B cell (primary cell): Measurements from ENCODE around the gene DPM2. TPM values are rescaled to one million over a fixed set of nuclear protein-coding genes. Genes with fewer than 3 reads are reported as not detected.

Experiments used
- ATAC-seq: fragments of 200-7000 bp; cut with Tn5 transposase; one replicate; pipeline ENCODE4 v1.10.0; 2021; ENCODE audit warnings: low read depth, mild to moderate bottlenecking, moderate number of reproducible peaks, moderate library complexity
- CTCF ChIA-PET: fragments of 350-600 bp; sonication (Branson Sonifier 250); formaldehyde crosslinking; loops from one replicate; lab custom pipeline; 2021; ENCODE audit warnings: antibody characterized with exemption, inconsistent platforms; lab: Charles Lee
- POLR2A ChIA-PET: fragments of 350-600 bp; sonication (Branson Sonifier 250); formaldehyde crosslinking; loops from one replicate; lab custom pipeline; 2021; ENCODE audit warnings: antibody characterized with exemption; lab: Charles Lee
- DNase-seq: peaks from one replicate; pipeline ENCODE4 v3.0.0; 2013
- H2AFZ ChIP-seq: 2 replicates; pipeline ENCODE4 v1.6.1; 2012; ENCODE audit warnings: mild to moderate bottlenecking, low read depth, low read length; ENCODE audit not compliant: insufficient read depth, poor library complexity, severe bottlenecking
- H3K27ac ChIP-seq, 2 donors: 1 replicate in 1 of 2; 2 replicates in 1 of 2; pipeline ENCODE4 v1.5.1; 2012 to 2013; ENCODE audit warnings: low read length in 2 of 2, mild to moderate bottlenecking in 2 of 2, moderate library complexity in 1 of 2
- H3K27me3 ChIP-seq, 4 experiments: fragments of 200-600 bp in 1 of 4; sonication (generic) in 1 of 4; replicated peaks in 1 of 4; 1 replicate in 2 of 4; 2 replicates in 2 of 4; pipeline versions ENCODE4 v1.6.1 to v1.7.0; 2013 to 2016; ENCODE audit warnings: low read length in 3 of 4, mild to moderate bottlenecking in 2 of 4, mixed read lengths in 1 of 4, moderate library complexity in 1 of 4; ENCODE audit not compliant: insufficient read depth in 4 of 4, control insufficient read depth in 3 of 4; ENCODE audit errors: control extremely low read depth in 1 of 4
- H3K36me3 ChIP-seq, 2 experiments: replicated peaks in 1 of 2; 1 replicate in 1 of 2; 2 replicates in 1 of 2; pipeline versions ENCODE4 v1.6.1 to v1.7.1; 2013; ENCODE audit warnings: low read length in 1 of 2; ENCODE audit not compliant: insufficient read depth in 2 of 2, control insufficient read depth in 1 of 2; ENCODE audit errors: control extremely low read depth in 1 of 2, extremely low read depth in 1 of 2
- H3K4me1 ChIP-seq, 2 donors: fragments of 200-600 bp in 1 of 2; sonication (generic) in 1 of 2; 1 replicate in 1 of 2; 2 replicates in 1 of 2; pipeline versions ENCODE4 v1.5.1 to v1.6.1; 2013 to 2017; ENCODE audit warnings: low read length in 2 of 2; ENCODE audit not compliant: control insufficient read depth in 2 of 2, insufficient read depth in 2 of 2
- H3K4me2 ChIP-seq: replicated peaks from 2 replicates; pipeline ENCODE3; 2012; ENCODE audit warnings: mild to moderate bottlenecking, low read depth, low read length; ENCODE audit not compliant: poor library complexity, severe bottlenecking
- H3K4me3 ChIP-seq, 5 experiments: fragments of 200-600 bp in 1 of 5; sonication (generic) in 1 of 5; 1 replicate in 3 of 5; 2 replicates in 2 of 5; pipeline versions ENCODE4 v1.5.1 to v1.7.0; 2011 to 2016; ENCODE audit warnings: low read length in 4 of 5, mild to moderate bottlenecking in 4 of 5, low read depth in 2 of 5, control low read depth in 1 of 5, moderate library complexity in 1 of 5; ENCODE audit not compliant: insufficient read depth in 1 of 5; ENCODE audit errors: control extremely low read depth in 1 of 5, extremely low read depth in 1 of 5
- H3K79me2 ChIP-seq: fragments of 200-600 bp; sonication (generic); one replicate; pipeline ENCODE4 v1.6.0; 2016; ENCODE audit warnings: low read length; ENCODE audit not compliant: control insufficient read depth, insufficient read depth
- H3K9ac ChIP-seq: fragments of 200-600 bp; sonication (generic); 2 replicates; pipeline ENCODE4 v1.6.1; 2017; ENCODE audit warnings: mild to moderate bottlenecking, low read length, moderate library complexity
- H3K9me3 ChIP-seq, 3 donors: one replicate each; pipeline versions ENCODE4 v1.6.1 to v1.7.1; 2013; ENCODE audit warnings: low read length in 2 of 3; ENCODE audit not compliant: control insufficient read depth in 2 of 3, insufficient read depth in 1 of 3; ENCODE audit errors: control extremely low read depth in 1 of 3
- H4K20me1 ChIP-seq: 2 replicates; pipeline ENCODE4 v1.6.0; 2012; ENCODE audit warnings: mild to moderate bottlenecking, low read length; ENCODE audit not compliant: insufficient read depth, control insufficient read depth, poor library complexity, severe bottlenecking
- H3K27ac Mint-ChIP-seq: one replicate; pipeline ENCODE4 v1.8.0; 2021; ENCODE audit warnings: mixed read lengths
- H3K27me3 Mint-ChIP-seq: one replicate; pipeline ENCODE4 v1.8.0; 2021; ENCODE audit warnings: mixed read lengths
- H3K4me1 Mint-ChIP-seq: one replicate; pipeline ENCODE4 v1.8.0; 2021; ENCODE audit warnings: mixed read lengths
- H3K4me3 Mint-ChIP-seq: one replicate; pipeline ENCODE4 v1.8.0; 2021; ENCODE audit warnings: mixed read lengths
- H3K9me3 Mint-ChIP-seq: one replicate; pipeline ENCODE4 v1.8.0; 2022; ENCODE audit warnings: mixed read lengths; ENCODE audit not compliant: insufficient read depth
- CTCF ChIP-seq: fragments of 200-600 bp; IDR thresholded peaks from one replicate; pipeline ENCODE4 v1.8.0; 2022; ENCODE audit warnings: antibody characterized with exemption, mild to moderate bottlenecking
- EZH2 ChIP-seq: IDR thresholded peaks from 2 replicates; pipeline ENCODE4 v1.6.1; 2012; ENCODE audit warnings: borderline replicate concordance, low read depth, mild to moderate bottlenecking, moderate library complexity, low read length; ENCODE audit not compliant: insufficient read depth, poor library complexity, severe bottlenecking
- WGBS: methylation state at CpG from one replicate; pipeline ENCODE4 v1.1.5; 2013; ENCODE audit warnings: missing lambda C conversion rate; ENCODE audit not compliant: insufficient coverage; 5-methylcytosine and 5-hydroxymethylcytosine counted together
- intact Hi-C: fragments of 100-400 bp; cut with micrococcal nuclease; formaldehyde crosslinking; loops from one replicate; pipeline ENCODE4 v1.10.0; 2022
- polyA plus RNA-seq: library from polyadenylated mRNA; depleted of rRNA; stranded (reverse); fragments of >200 nt; gene quantifications from 2 replicates; pipeline ENCODE4 v1.2.3, GENCODE V29; 2012
- total RNA-seq, 2 donors: library from RNA; stranded (reverse); fragments of 120-200 nt in 1 of 2; gene quantifications; 1 replicate in 1 of 2; 2 replicates in 1 of 2; pipeline versions ENCODE4 v1.2.3 to v1.2.4, GENCODE V29; 2013 to 2022

The DPM2 gene
- total and polyA plus RNA-seq, 2 donors (not counting 1 experiment from before 2014, with no cell fraction given), result 34.1 to 42.9 TPM

- CTCF ChIA-PET, result interaction anchor here (2.6 to 20.6 kb wide), 3 partner anchors 17 to 56 kb away, joined by 11 to 282 read pairs (median 182); no protein-coding TSS in a partner anchor
- Histone ChIP-seq H3K4me2 (peak overlapping the region; percentile 75), H3K9me3 (no peaks in the 10 kb centered on the region), H4K20me1 (peaks cover 90% of the 10 kb centered on the region), H3K27ac (peak overlapping the region; percentile 1 to 97), H3K4me3 (no peak overlapping the region), H3K79me2 (peaks cover 99% of the 10 kb centered on the region), H3K27me3 (no peaks in the 10 kb centered on the region), H3K36me3 (peaks cover 0 to 29% of the 10 kb centered on the region in 2 experiments), H3K9ac (no peak overlapping the region), H2AFZ (no peak overlapping the region), H3K4me1 (peaks cover 92 to 100% of the 10 kb centered on the region in 2 donors)
- Mint-ChIP-seq H3K27ac (peak overlapping the region; percentile 89), H3K9me3 (no peaks in the 10 kb centered on the region), H3K27me3 (no peaks in the 10 kb centered on the region), H3K4me3 (peak overlapping the region; percentile 86), H3K4me1 (peaks cover 89% of the 10 kb centered on the region)
- 91% methylated on average over 5 of the region's 10 CpGs for WGBS
- POLR2A ChIA-PET, result interaction anchor here (0.5 to 15.3 kb wide), 3 partner anchors 36 to 152 kb away, joined by 5 to 212 read pairs (median 6); no protein-coding TSS in a partner anchor
- intact Hi-C loops, result loop anchor here (5.0 kb wide), 2 partner anchors 32 to 142 kb away; no protein-coding TSS in a partner anchor
- no peak for DNase-seq
- ATAC-seq, result no peak
- no peak for TF ChIP-seq CTCF
- no peak for TF ChIP-seq EZH2
Observed at GRCh38 chr9:127974769-127975261, 37.2 kb upstream of the DPM2 start.
